Measurements from ENCODE around the gene HSPBP1.

GRCh38 chr19:55306712-55307111 lies 26.8 kb upstream of the HSPBP1 start:
- TF ChIP-seq, protein P1, sequence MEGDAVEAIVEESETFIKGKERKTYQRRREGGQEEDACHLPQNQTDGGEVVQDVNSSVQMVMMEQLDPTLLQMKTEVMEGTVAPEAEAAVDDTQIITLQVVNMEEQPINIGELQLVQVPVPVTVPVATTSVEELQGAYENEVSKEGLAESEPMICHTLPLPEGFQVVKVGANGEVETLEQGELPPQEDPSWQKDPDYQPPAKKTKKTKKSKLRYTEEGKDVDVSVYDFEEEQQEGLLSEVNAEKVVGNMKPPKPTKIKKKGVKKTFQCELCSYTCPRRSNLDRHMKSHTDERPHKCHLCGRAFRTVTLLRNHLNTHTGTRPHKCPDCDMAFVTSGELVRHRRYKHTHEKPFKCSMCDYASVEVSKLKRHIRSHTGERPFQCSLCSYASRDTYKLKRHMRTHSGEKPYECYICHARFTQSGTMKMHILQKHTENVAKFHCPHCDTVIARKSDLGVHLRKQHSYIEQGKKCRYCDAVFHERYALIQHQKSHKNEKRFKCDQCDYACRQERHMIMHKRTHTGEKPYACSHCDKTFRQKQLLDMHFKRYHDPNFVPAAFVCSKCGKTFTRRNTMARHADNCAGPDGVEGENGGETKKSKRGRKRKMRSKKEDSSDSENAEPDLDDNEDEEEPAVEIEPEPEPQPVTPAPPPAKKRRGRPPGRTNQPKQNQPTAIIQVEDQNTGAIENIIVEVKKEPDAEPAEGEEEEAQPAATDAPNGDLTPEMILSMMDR (IDR thresholded peaks at IDR 0.05; ENCODE audit: low read length), result no peak
- no peak for TF ChIP-seq EZH2 (IDR thresholded peaks at IDR 0.05; ENCODE audit: borderline replicate concordance, low read length)
